Activated CD4-positive, CD25-positive, alpha-beta regulatory T cell treated with anti-CD3 and anti-CD28 coated beads, Interleukin-2, amount 50 U/mL, for 24 hours (primary cell): Measurements from ENCODE around the gene FHIT.

ENCODE experiments used
- ATAC-seq, 2 donors: fragments of 150-1000 bp; cut with Tn5 transposase; one replicate each; pipeline ENCODE4 v1.10.0; 2021; ENCODE audit warnings: mild to moderate bottlenecking in 1 of 2, moderate library complexity in 1 of 2

The FHIT gene

GRCh38 chr3:61251174-61251972 is at the start of gene FHIT:
FHIT (minus strand) TSS chr3:61251452.
- ATAC-seq, result peak; percentile 94 to 97

- ATAC-seq, result no peak
These were observed 49.5 kb upstream of the FHIT start for GRCh38 chr3:61300786-61301185.

- ATAC-seq, result no peak
These were observed 48.7 kb upstream of the FHIT start for GRCh38 chr3:61300006-61300380.

- ATAC-seq, result no peak
These were observed 48.2 kb upstream of the FHIT start for GRCh38 chr3:61299343-61300005.

- no peak for ATAC-seq
These were observed 46.6 kb upstream of the FHIT start for GRCh38 chr3:61297821-61298220.

GRCh38 chr3:61288446-61288845 is 37.2 kb upstream of the FHIT start:
- no peak for ATAC-seq

GRCh38 chr3:61283876-61284275 is 32.6 kb upstream of the FHIT start:
- no peak for ATAC-seq

- no peak for ATAC-seq
These were observed 27.5 kb upstream of the FHIT start for GRCh38 chr3:61278713-61279112.

- ATAC-seq, result no peak
These were observed 26.2 kb upstream of the FHIT start for GRCh38 chr3:61277411-61277810.

- no peak for ATAC-seq
These were observed 18.2 kb upstream of the FHIT start for GRCh38 chr3:61269435-61269834.

GRCh38 chr3:61268644-61269043 is 17.4 kb upstream of the FHIT start:
- no peak for ATAC-seq

- ATAC-seq, result no peak
These were observed 13.0 kb upstream of the FHIT start for GRCh38 chr3:61264281-61264680.

- no peak for ATAC-seq
These were observed 5.9 kb upstream of the FHIT start for GRCh38 chr3:61257148-61257547.

- ATAC-seq, result no peak
These were observed 2.5 kb upstream of the FHIT start for GRCh38 chr3:61253756-61254155.

- ATAC-seq, result no peak
These were observed 1.6 kb upstream of the FHIT start for GRCh38 chr3:61252836-61253235.

GRCh38 chr3:61250784-61251173 is 473 bp downstream of the FHIT start:
- no peak for ATAC-seq

- no peak for ATAC-seq
These were observed 2.8 kb downstream of the FHIT start for GRCh38 chr3:61248496-61248895.

GRCh38 chr3:61247191-61247590 is 4.1 kb downstream of the FHIT start:
- no peak for ATAC-seq

- ATAC-seq, result no peak
These were observed 11.4 kb downstream of the FHIT start for GRCh38 chr3:61239871-61240270.

GRCh38 chr3:61237858-61238257 is 13.4 kb downstream of the FHIT start:
- no peak for ATAC-seq

- no peak for ATAC-seq
These were observed 14.7 kb downstream of the FHIT start for GRCh38 chr3:61236556-61236955.

- no peak for ATAC-seq
These were observed 17.5 kb downstream of the FHIT start for GRCh38 chr3:61233746-61234145.

GRCh38 chr3:61231693-61232092 is 19.6 kb downstream of the FHIT start:
- ATAC-seq, result no peak

- no peak for ATAC-seq
These were observed 23.5 kb downstream of the FHIT start for GRCh38 chr3:61227799-61228198.
